GM10266 (cell line): ENCODE measurements around the gene MYEF2.

Experiments used
- DNase-seq: peaks from one replicate; pipeline ENCODE4 v3.0.0; 2012; ENCODE audit errors: extremely low spot score
- TF ChIP-seq, protein P1 (sequence below): IDR thresholded peaks from 2 replicates; pipeline ENCODE4 v1.5.1; 2012; ENCODE audit warnings: mild to moderate bottlenecking, low read depth; ENCODE audit not compliant: control insufficient read depth, insufficient read depth; ENCODE audit errors: missing control alignments

The MYEF2 gene

GRCh38 chr15:48177766-48178647, at the start of gene MYEF2:
MYEF2 (minus strand) TSS chr15:48178295; CDS start chr15:48178237, 58 bp downstream.
- TF ChIP-seq, protein P1, sequence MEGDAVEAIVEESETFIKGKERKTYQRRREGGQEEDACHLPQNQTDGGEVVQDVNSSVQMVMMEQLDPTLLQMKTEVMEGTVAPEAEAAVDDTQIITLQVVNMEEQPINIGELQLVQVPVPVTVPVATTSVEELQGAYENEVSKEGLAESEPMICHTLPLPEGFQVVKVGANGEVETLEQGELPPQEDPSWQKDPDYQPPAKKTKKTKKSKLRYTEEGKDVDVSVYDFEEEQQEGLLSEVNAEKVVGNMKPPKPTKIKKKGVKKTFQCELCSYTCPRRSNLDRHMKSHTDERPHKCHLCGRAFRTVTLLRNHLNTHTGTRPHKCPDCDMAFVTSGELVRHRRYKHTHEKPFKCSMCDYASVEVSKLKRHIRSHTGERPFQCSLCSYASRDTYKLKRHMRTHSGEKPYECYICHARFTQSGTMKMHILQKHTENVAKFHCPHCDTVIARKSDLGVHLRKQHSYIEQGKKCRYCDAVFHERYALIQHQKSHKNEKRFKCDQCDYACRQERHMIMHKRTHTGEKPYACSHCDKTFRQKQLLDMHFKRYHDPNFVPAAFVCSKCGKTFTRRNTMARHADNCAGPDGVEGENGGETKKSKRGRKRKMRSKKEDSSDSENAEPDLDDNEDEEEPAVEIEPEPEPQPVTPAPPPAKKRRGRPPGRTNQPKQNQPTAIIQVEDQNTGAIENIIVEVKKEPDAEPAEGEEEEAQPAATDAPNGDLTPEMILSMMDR = no peak
- peak; percentile 86 for DNase-seq

GRCh38 chr15:48225771-48226170, 47.7 kb upstream of the MYEF2 start:
- no peak for DNase-seq
- TF ChIP-seq, protein P1 = no peak

- no peak for DNase-seq
- TF ChIP-seq, protein P1 = no peak
Observed at GRCh38 chr15:48222627-48223026, 44.5 kb upstream of the MYEF2 start.

DNA sequence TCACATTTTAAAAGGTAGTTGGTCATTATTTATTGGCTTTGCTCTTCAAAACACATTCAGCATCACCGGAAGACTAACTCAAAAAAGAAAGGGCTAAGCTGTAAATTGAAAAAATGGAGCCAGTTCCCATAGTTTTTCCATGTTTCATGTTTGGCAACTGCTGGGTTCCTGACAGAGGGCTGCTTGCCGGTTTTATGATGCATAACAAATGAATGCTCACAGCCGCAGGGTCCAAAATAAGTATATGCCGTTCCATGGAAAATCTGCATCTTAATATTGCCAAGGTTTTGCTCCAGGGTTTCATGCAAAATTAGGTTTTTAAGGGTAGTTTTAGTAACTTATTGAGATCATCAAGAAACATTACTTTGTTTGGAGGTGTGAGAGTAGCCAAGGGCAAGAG, 43.8 kb upstream of the MYEF2 start:
- DNase-seq = no peak

GRCh38 chr15:48221261-48221660, 43.2 kb upstream of the MYEF2 start:
- TF ChIP-seq, protein P1 = no peak

More for the DNA sequence above, 43.8 kb upstream of the MYEF2 start:
- TF ChIP-seq, protein P1 = no peak

GRCh38 chr15:48205981-48206380, 27.9 kb upstream of the MYEF2 start, which contains the start of gene SLC12A1:
SLC12A1 (plus strand) TSS chr15:48206302; CDS start chr15:48207720, 1,418 bp downstream.
- TF ChIP-seq, protein P1 = no peak
- DNase-seq = no peak

More at GRCh38 chr15:48221261-48221660, 43.2 kb upstream of the MYEF2 start:
- no peak for DNase-seq

- TF ChIP-seq, protein P1 = no peak
Observed at GRCh38 chr15:48202068-48202467, 24.0 kb upstream of the MYEF2 start.

More at GRCh38 chr15:48202068-48202467, 24.0 kb upstream of the MYEF2 start:
- DNase-seq = no peak
